Ishikawa (cell line): ENCODE results near the gene YAP1.

ENCODE experiments used
- CEBPB ChIP-seq: IDR thresholded peaks from 2 replicates; pipeline ENCODE4 v1.6.1; 2012
- CREB1 ChIP-seq: IDR thresholded peaks from 2 replicates; pipeline ENCODE4 v1.6.1; 2012; ENCODE audit warnings: low read depth
- EGR1 ChIP-seq: IDR thresholded peaks from 2 replicates; pipeline ENCODE4 v1.6.1; 2012
- EP300 ChIP-seq: IDR thresholded peaks from 2 replicates; pipeline ENCODE4 v1.6.1; 2012; ENCODE audit warnings: borderline replicate concordance
- FOXM1 ChIP-seq: IDR thresholded peaks from 2 replicates; pipeline ENCODE4 v1.6.1; 2012; ENCODE audit warnings: low read depth, borderline replicate concordance
- MAX ChIP-seq: IDR thresholded peaks from 2 replicates; pipeline ENCODE4 v1.6.1; 2012
- NFIC ChIP-seq: IDR thresholded peaks from 2 replicates; pipeline ENCODE4 v1.6.1; 2012
- RAD21 ChIP-seq: IDR thresholded peaks from 2 replicates; pipeline ENCODE4 v1.6.1; 2012; ENCODE audit warnings: low read depth
- REST ChIP-seq: IDR thresholded peaks from 2 replicates; pipeline ENCODE4 v1.6.1; 2012; ENCODE audit warnings: low read depth, mild to moderate bottlenecking
- TAF1 ChIP-seq: IDR thresholded peaks from 2 replicates; pipeline ENCODE4 v1.6.1; 2012; ENCODE audit warnings: low read depth, mild to moderate bottlenecking
- TCF12 ChIP-seq: IDR thresholded peaks from 2 replicates; pipeline ENCODE4 v1.6.1; 2012; ENCODE audit warnings: low read depth
- TEAD4 ChIP-seq: IDR thresholded peaks from 2 replicates; pipeline ENCODE4 v1.6.1; 2012
- USF1 ChIP-seq: IDR thresholded peaks from 2 replicates; pipeline ENCODE4 v1.6.1; 2012
- YY1 ChIP-seq: IDR thresholded peaks from 2 replicates; pipeline ENCODE4 v1.6.1; 2012; ENCODE audit warnings: low read depth
- ZBTB7A ChIP-seq: IDR thresholded peaks from 2 replicates; pipeline ENCODE4 v1.6.1; 2012; ENCODE audit warnings: low read depth

Gene YAP1

GRCh38 chr11:102177126-102177525 is 66.9 kb downstream of the YAP1 start:
- TF ChIP-seq TEAD4 (no peak), NFIC (no peak), EP300 (no peak), ZBTB7A (no peak), USF1 (no peak), RAD21 (no peak), EGR1 (no peak), CEBPB (no peak), MAX (no peak), CREB1 (no peak)

GRCh38 chr11:102177974-102178631 is 67.9 kb downstream of the YAP1 start:
- TF ChIP-seq FOXM1 (peak; percentile 75; the same call in 1 of the 2 replicates), CEBPB (peak; percentile 51; the same call in 1 of the 2 replicates), MAX (no peak)

GRCh38 chr11:102179371-102179770 is 69.1 kb downstream of the YAP1 start:
- no peak for TF ChIP-seq CREB1
- TF ChIP-seq ZBTB7A = no peak
- no peak for TF ChIP-seq USF1
- TF ChIP-seq MAX = no peak
- no peak for TF ChIP-seq NFIC
- no peak for TF ChIP-seq CEBPB

GRCh38 chr11:102184269-102184987 is 74.2 kb downstream of the YAP1 start:
- TF ChIP-seq REST (no peak), USF1 (no peak), TCF12 (no peak), CREB1 (no peak), ZBTB7A (no peak), MAX (no peak), TAF1 (no peak), EGR1 (no peak), NFIC (no peak), FOXM1 (no peak), TEAD4 (no peak), CEBPB (no peak), YY1 (no peak), RAD21 (no peak)

- TF ChIP-seq CREB1 (no peak), FOXM1 (no peak), USF1 (no peak), RAD21 (no peak), EP300 (no peak), NFIC (no peak), EGR1 (no peak), TAF1 (no peak), TCF12 (no peak)
These were observed 76.4 kb downstream of the YAP1 start for GRCh38 chr11:102186551-102187191.
